Thyroid gland (tissue), 4 donors: Measurements from ENCODE around the gene TEX54. TPM values are rescaled to one million over a fixed set of nuclear protein-coding genes. Genes with fewer than 3 reads are reported as not detected.
"Not testable (repeated sequence)": the region's sequence is repeated elsewhere in the genome, so short reads cannot be mapped to it uniquely, and the experiment has no call there.

ENCODE experiments used
- DNase-seq, 2 donors: peaks; one replicate each; pipeline ENCODE4 v3.0.0-alpha.2; 2019
- H3K27ac ChIP-seq, 3 donors: fragments of 200-600 bp; sonication (generic); 1 replicate in 2 of 3; 2 replicates in 1 of 3; pipeline ENCODE4 v1.5.1; 2016 to 2019; ENCODE audit warnings: mild to moderate bottlenecking in 1 of 3, moderate library complexity in 1 of 3
- H3K27me3 ChIP-seq: fragments of 200-600 bp; sonication (generic); one replicate; pipeline ENCODE4 v1.5.1; 2019
- H3K36me3 ChIP-seq, 2 donors: fragments of 200-600 bp; sonication (generic); one replicate each; pipeline ENCODE4 v1.5.1; 2016 to 2019
- H3K4me1 ChIP-seq, 2 donors: fragments of 200-600 bp; sonication (generic); one replicate each; pipeline ENCODE4 v1.5.1; 2017 to 2019
- H3K4me3 ChIP-seq, 3 donors: fragments of 200-600 bp; sonication (generic); replicated peaks in 1 of 3; 1 replicate in 2 of 3; 2 replicates in 1 of 3; pipeline ENCODE4 v1.5.1; 2016; ENCODE audit warnings: mild to moderate bottlenecking in 1 of 3
- H3K9me3 ChIP-seq: fragments of 200-600 bp; sonication (generic); one replicate; pipeline ENCODE4 v1.5.1; 2017
- POLR2A ChIP-seq, 2 donors: fragments of 450-650 bp; IDR thresholded peaks; one replicate each; pipeline ENCODE4 v1.6.1; 2017; ENCODE audit warnings: antibody characterized with exemption in 2 of 2, mild to moderate bottlenecking in 2 of 2, moderate library complexity in 1 of 2
- WGBS, 2 donors: methylation state at CpG; one replicate each; pipeline ENCODE4 v1.1.5; 2017; 5-methylcytosine and 5-hydroxymethylcytosine counted together
- intact Hi-C: fragments of 100-400 bp; cut with DNase I; formaldehyde crosslinking; loops from one replicate; pipeline ENCODE4 v1.15.1; 2023
- total RNA-seq, 4 donors: library from RNA; depleted of rRNA; stranded (reverse); fragments of >200 nt; gene quantifications; one replicate each; pipeline ENCODE4 v1.2.3, GENCODE V29; 2016
- TF ChIP-seq, protein P1 (sequence below), 6 experiments: fragments of 200-600 bp in 3 of 6; fragments of 450-650 bp in 3 of 6; sonication (generic) in 3 of 6; IDR thresholded peaks; one replicate each; pipeline ENCODE4 v1.5.1; 2016 to 2019; ENCODE audit warnings: antibody characterized with exemption in 6 of 6, mild to moderate bottlenecking in 2 of 6, inconsistent platforms in 1 of 6, moderate library complexity in 1 of 6

TEX54 gene
- total RNA-seq, 4 donors from 2014 or later, result not detected

DNA sequence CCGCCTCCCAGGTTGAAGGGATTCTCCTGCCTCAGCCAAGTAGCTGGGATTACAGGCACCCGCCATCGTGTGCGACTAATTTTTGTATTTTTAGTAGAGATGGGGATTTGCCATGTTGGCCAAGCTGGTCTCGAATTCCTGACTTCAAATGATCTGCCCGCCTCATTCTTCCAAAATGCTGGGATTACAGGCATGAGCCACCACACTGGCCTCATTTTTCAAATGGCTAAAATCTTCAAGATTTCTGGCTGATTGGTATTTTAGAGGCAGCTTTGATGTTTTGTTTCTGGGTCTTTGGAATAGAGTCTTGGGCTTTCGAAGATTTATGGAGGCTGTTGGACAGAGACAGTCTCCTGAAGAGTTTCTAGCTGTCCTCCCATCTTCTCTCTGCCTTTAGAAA, 42.2 kb upstream of the TEX54 start:
- DNase-seq, result no peak
- Histone ChIP-seq H3K9me3 (no peaks in the 10 kb centered on the region), H3K4me3 (no peak overlapping the region), H3K4me1 (peaks cover 13 to 15% of the 10 kb centered on the region in 2 donors), H3K36me3 (no peaks in the 10 kb centered on the region), H3K27me3 (no peaks in the 10 kb centered on the region), H3K27ac (no peak overlapping the region)
- intact Hi-C loops, result no loop called here
- WGBS, 2 donors, result 92 to 97% methylated on average over 7 of the region's 7 CpGs
- TF ChIP-seq POLR2A (IDR thresholded peaks at IDR 0.05), result no peak
- TF ChIP-seq, protein P1, sequence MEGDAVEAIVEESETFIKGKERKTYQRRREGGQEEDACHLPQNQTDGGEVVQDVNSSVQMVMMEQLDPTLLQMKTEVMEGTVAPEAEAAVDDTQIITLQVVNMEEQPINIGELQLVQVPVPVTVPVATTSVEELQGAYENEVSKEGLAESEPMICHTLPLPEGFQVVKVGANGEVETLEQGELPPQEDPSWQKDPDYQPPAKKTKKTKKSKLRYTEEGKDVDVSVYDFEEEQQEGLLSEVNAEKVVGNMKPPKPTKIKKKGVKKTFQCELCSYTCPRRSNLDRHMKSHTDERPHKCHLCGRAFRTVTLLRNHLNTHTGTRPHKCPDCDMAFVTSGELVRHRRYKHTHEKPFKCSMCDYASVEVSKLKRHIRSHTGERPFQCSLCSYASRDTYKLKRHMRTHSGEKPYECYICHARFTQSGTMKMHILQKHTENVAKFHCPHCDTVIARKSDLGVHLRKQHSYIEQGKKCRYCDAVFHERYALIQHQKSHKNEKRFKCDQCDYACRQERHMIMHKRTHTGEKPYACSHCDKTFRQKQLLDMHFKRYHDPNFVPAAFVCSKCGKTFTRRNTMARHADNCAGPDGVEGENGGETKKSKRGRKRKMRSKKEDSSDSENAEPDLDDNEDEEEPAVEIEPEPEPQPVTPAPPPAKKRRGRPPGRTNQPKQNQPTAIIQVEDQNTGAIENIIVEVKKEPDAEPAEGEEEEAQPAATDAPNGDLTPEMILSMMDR (IDR thresholded peaks at IDR 0.05), result no peak

DNA sequence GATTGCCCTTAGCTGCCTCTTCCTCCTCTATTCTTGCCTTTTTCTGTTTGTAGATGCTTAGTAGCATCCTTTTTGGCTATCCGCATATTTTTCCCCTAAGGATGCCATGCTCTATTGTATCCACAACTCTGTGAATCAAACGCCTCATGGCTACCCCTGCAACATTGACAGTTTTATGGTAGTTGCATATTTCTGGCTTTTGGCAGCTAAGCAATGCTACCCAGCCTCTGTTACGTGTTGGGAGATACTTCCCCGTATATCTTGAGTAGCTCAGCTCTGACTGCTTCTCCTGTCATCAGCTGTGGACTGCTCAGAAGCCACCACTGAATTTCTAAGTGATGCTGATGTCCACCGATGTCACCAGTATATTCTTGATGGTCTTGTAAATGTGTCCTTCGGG, 33.0 kb upstream of the TEX54 start:
- 87 to 91% methylated on average over 6 of the region's 6 CpGs for WGBS, 2 donors
- Histone ChIP-seq H3K4me1 (no peaks in the 10 kb centered on the region), H3K27me3 (no peaks in the 10 kb centered on the region), H3K27ac (no peak overlapping the region), H3K9me3 (no peaks in the 10 kb centered on the region), H3K4me3 (no peak overlapping the region), H3K36me3 (no peaks in the 10 kb centered on the region)
- intact Hi-C loops, result loop anchor here (10.0 kb wide), 1 partner anchor 471 kb away; no protein-coding TSS in a partner anchor
- DNase-seq, result no peak
- TF ChIP-seq, protein P1 (IDR thresholded peaks at IDR 0.05), result no peak
- no peak for TF ChIP-seq POLR2A (IDR thresholded peaks at IDR 0.05)

GRCh38 chr11:62863687-62864335, 31.2 kb upstream of the TEX54 start:
- H3K27ac ChIP-seq, result no peak overlapping the region
- TF ChIP-seq, protein P1 (IDR thresholded peaks at IDR 0.05), result no peak
- TF ChIP-seq POLR2A (IDR thresholded peaks at IDR 0.05), result no peak

GRCh38 chr11:62861564-62862192, 29.0 kb upstream of the TEX54 start:
- not testable (repeated sequence) for DNase-seq, H3K27ac ChIP-seq, H3K36me3 ChIP-seq, H3K9me3 ChIP-seq, H3K4me3 ChIP-seq, H3K27me3 ChIP-seq, H3K4me1 ChIP-seq
- 76 to 83% methylated on average over 16 of the region's 16 CpGs for WGBS, 2 donors
- intact Hi-C loops, result loop anchor here (5.0 to 10.0 kb wide), 2 partner anchors 74 to 467 kb away; partner anchors contain the start of gene TMEM179B

More at GRCh38 chr11:62863687-62864335, 31.2 kb upstream of the TEX54 start:
- intact Hi-C loops, result loop anchor here (5.0 to 10.0 kb wide), 2 partner anchors 77 to 469 kb away; partner anchors contain the start of gene TMEM179B
- no peaks in the 10 kb centered on the region for H3K36me3 ChIP-seq
- H3K4me3 ChIP-seq, result no peak overlapping the region
- H3K9me3 ChIP-seq, result no peaks in the 10 kb centered on the region
- WGBS, 2 donors, result 75 to 87% methylated on average over 4 of the region's 4 CpGs
- no peak for DNase-seq
- no peaks in the 10 kb centered on the region for H3K4me1 ChIP-seq
- no peaks in the 10 kb centered on the region for H3K27me3 ChIP-seq

DNA sequence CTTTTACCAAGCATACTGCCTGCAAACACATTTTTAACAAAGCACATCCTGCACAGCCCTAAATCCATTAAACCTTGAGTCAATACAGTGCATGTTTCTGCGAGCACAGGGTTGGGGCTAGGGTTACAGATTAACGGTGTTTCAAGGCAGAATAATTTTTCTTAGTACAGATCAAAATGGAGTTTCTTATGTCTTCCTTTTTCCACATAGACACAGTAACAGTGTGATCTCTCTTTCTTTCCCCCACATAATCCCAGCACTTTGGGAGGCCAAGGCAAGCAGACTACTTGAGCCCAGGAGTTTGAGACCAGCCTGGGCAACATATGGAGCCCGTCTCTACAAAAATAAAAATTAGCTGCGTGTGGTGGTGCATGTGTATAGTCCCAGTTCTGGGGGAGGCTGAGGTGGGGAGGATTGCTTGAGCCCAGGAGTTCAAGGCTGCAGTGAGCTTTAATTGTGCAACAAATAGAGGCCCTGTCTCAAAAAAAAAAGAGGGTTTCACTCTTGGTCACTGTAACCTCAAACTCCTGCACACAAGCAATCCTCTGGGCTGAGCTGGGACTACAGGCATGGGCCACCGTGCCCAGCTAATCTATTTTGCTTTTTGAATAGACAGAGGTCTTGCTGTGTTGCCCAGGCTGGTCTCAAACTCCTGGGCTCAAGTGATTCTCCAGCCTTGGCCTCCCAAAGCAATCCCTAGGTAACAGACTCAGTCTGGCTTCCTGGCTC, 28.4 kb upstream of the TEX54 start:
- Histone ChIP-seq H3K9me3 (no peaks in the 10 kb centered on the region), H3K4me1 (peaks cover 0 to 7% of the 10 kb centered on the region in 2 donors)

GRCh38 chr11:62859281-62859703, 26.7 kb upstream of the TEX54 start:
- intact Hi-C loops, H3K27ac ChIP-seq: not testable (repeated sequence)

More for the DNA sequence above, 28.4 kb upstream of the TEX54 start:
- intact Hi-C loops, result loop anchor here (5.0 to 10.0 kb wide), 2 partner anchors 74 to 466 kb away; partner anchors contain the start of gene TMEM179B
- TF ChIP-seq, protein P1 (IDR thresholded peaks at IDR 0.05), result no peak
- no peak for TF ChIP-seq POLR2A (IDR thresholded peaks at IDR 0.05)
- DNase-seq, result no peak
- H3K4me3 ChIP-seq, result no peak overlapping the region
- no peak overlapping the region for H3K27ac ChIP-seq
- H3K27me3 ChIP-seq, result no peaks in the 10 kb centered on the region
- WGBS, 2 donors, result 79 to 87% methylated on average over 5 of the region's 5 CpGs
- no peaks in the 10 kb centered on the region for H3K36me3 ChIP-seq

More at GRCh38 chr11:62859281-62859703, 26.7 kb upstream of the TEX54 start:
- not testable (repeated sequence) for H3K4me3 ChIP-seq, H3K9me3 ChIP-seq, H3K36me3 ChIP-seq, H3K27me3 ChIP-seq, DNase-seq
- WGBS, 2 donors, result 75 to 77% methylated on average over 8 of the region's 8 CpGs
- peaks cover 9 to 12% of the 10 kb centered on the region in 2 donors for H3K4me1 ChIP-seq
